Measurements from ENCODE around the gene KCNAB1. TPM values are rescaled to one million over a fixed set of nuclear protein-coding genes. Genes with fewer than 3 reads are reported as not detected.

The KCNAB1 gene
- total RNA-seq, 1 experiment from 2014 or later, result not detected

GRCh38 chr3:156518726-156519125, 398.3 kb downstream of the KCNAB1 start:
- TF ChIP-seq EZH2 (IDR thresholded peaks at IDR 0.05; ENCODE audit: low read length, unreplicated experiment), result no peak
- TF ChIP-seq, protein P1, sequence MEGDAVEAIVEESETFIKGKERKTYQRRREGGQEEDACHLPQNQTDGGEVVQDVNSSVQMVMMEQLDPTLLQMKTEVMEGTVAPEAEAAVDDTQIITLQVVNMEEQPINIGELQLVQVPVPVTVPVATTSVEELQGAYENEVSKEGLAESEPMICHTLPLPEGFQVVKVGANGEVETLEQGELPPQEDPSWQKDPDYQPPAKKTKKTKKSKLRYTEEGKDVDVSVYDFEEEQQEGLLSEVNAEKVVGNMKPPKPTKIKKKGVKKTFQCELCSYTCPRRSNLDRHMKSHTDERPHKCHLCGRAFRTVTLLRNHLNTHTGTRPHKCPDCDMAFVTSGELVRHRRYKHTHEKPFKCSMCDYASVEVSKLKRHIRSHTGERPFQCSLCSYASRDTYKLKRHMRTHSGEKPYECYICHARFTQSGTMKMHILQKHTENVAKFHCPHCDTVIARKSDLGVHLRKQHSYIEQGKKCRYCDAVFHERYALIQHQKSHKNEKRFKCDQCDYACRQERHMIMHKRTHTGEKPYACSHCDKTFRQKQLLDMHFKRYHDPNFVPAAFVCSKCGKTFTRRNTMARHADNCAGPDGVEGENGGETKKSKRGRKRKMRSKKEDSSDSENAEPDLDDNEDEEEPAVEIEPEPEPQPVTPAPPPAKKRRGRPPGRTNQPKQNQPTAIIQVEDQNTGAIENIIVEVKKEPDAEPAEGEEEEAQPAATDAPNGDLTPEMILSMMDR (conservative IDR thresholded peaks at IDR 0.05; ENCODE audit: low read depth, low read length), result no peak
- no peak for TF ChIP-seq EZH2phosphoT487 (IDR thresholded peaks at IDR 0.05; ENCODE audit: borderline replicate concordance, low read length)
- H3K4me1 ChIP-seq (ENCODE audit: insufficient read depth, low read length), result peaks cover 7% of the 10 kb centered on the region
- no peaks in the 10 kb centered on the region; the same call in 1 of the 2 replicates for H3K9me2 ChIP-seq (replicated peaks; ENCODE audit: low read length)
- no TSS peak for BruUV-seq (replicated peaks)
- no peak overlapping the region for H3K4me3 ChIP-seq (ENCODE audit: low read length)
- intact Hi-C loops (cut with micrococcal nuclease), result no loop called here
- H3K36me3 ChIP-seq (ENCODE audit: low read depth, low read length), result no peaks in the 10 kb centered on the region
- no peaks in the 10 kb centered on the region for H3F3A ChIP-seq (ENCODE audit: low read length, unreplicated experiment)
- no peaks in the 10 kb centered on the region for H4K20me1 ChIP-seq (ENCODE audit: low read length)
- ChIA-PET POLR2A (ENCODE audit: unreplicated experiment) (no interaction called here), CTCF (no interaction called here)
- no peak overlapping the region for H3K9ac ChIP-seq (ENCODE audit: low read length)
- no peak for DNase-seq
- H2AFZ ChIP-seq (ENCODE audit: low read length), result no peak overlapping the region
- ATAC-seq, result no peak
- no peaks in the 10 kb centered on the region for H3K27me3 ChIP-seq (ENCODE audit: low read length)
- no peaks in the 10 kb centered on the region for H3K79me2 ChIP-seq (ENCODE audit: low read length)
- H3K27ac ChIP-seq (ENCODE audit: low read length), result no peak overlapping the region
- H3K9me3 ChIP-seq (ENCODE audit: low read length), result no peaks in the 10 kb centered on the region
- H3K4me2 ChIP-seq (ENCODE audit: low read length), result no peak overlapping the region

DNA sequence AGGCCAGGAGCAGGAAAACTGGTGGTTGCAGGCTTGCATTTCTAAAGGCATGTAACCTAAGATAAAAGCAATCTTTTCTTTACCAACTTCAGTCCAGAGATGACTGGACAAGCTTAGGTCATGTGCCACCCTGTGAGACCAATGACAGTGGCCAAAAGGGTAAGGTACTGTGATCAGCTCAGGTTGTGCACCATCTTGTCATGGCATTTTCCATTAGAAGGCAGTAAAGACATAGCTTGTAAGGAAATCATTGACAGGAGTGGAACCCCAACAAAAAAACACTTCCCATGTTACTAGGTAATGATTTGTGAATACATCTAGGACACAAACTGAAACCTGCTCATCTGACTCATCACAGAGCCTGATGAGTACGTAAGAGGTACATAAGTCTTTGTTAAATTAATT, 399.4 kb downstream of the KCNAB1 start:
- CTCF ChIA-PET, result no interaction called here
- H3K27me3 ChIP-seq (ENCODE audit: low read length), result no peaks in the 10 kb centered on the region
- H3F3A ChIP-seq (ENCODE audit: low read length, unreplicated experiment), result no peaks in the 10 kb centered on the region
- H3K9ac ChIP-seq (ENCODE audit: low read length), result no peak overlapping the region
- no peaks in the 10 kb centered on the region for H3K9me3 ChIP-seq (ENCODE audit: low read length)
- ATAC-seq (no peak), DNase-seq (no peak)
- H3K36me3 ChIP-seq (ENCODE audit: low read depth, low read length), result no peaks in the 10 kb centered on the region
- H3K4me2 ChIP-seq (ENCODE audit: low read length), result no peak overlapping the region
- BruUV-seq (replicated peaks), result no TSS peak
- no peak overlapping the region for H3K27ac ChIP-seq (ENCODE audit: low read length)
- no peaks in the 10 kb centered on the region; the same call in 1 of the 2 replicates for H3K9me2 ChIP-seq (replicated peaks; ENCODE audit: low read length)
- no peak overlapping the region for H2AFZ ChIP-seq (ENCODE audit: low read length)
- no peaks in the 10 kb centered on the region for H4K20me1 ChIP-seq (ENCODE audit: low read length)
- intact Hi-C loops (cut with micrococcal nuclease), result no loop called here
- H3K4me1 ChIP-seq (ENCODE audit: insufficient read depth, low read length), result no peaks in the 10 kb centered on the region
- no peak overlapping the region for H3K4me3 ChIP-seq (ENCODE audit: low read length)
- TF ChIP-seq EZH2 (IDR thresholded peaks at IDR 0.05; ENCODE audit: low read length, unreplicated experiment) (no peak), EZH2phosphoT487 (IDR thresholded peaks at IDR 0.05; ENCODE audit: borderline replicate concordance, low read length) (no peak)
- TF ChIP-seq, protein P1 (conservative IDR thresholded peaks at IDR 0.05; ENCODE audit: low read depth, low read length), result no peak
- H3K79me2 ChIP-seq (ENCODE audit: low read length), result no peaks in the 10 kb centered on the region
- POLR2A ChIA-PET (ENCODE audit: unreplicated experiment), result no interaction called here

- intact Hi-C loops (cut with micrococcal nuclease), result no loop called here
- ChIA-PET POLR2A (ENCODE audit: unreplicated experiment) (no interaction called here), CTCF (no interaction called here)
- no peaks in the 10 kb centered on the region for H3K36me3 ChIP-seq (ENCODE audit: low read depth, low read length)
- H3K27me3 ChIP-seq (ENCODE audit: low read length), result no peaks in the 10 kb centered on the region
- H3K4me1 ChIP-seq (ENCODE audit: insufficient read depth, low read length), result peaks cover 5% of the 10 kb centered on the region; the same call in 1 of the 2 replicates
- no peaks in the 10 kb centered on the region for H3F3A ChIP-seq (ENCODE audit: low read length, unreplicated experiment)
- H2AFZ ChIP-seq (ENCODE audit: low read length), result no peak overlapping the region
- ATAC-seq (no peak), DNase-seq (no peak)
- H3K27ac ChIP-seq (ENCODE audit: low read length), result no peak overlapping the region
- no peaks in the 10 kb centered on the region for H3K9me3 ChIP-seq (ENCODE audit: low read length)
- no peaks in the 10 kb centered on the region for H4K20me1 ChIP-seq (ENCODE audit: low read length)
- BruUV-seq (replicated peaks), result no TSS peak
- H3K9ac ChIP-seq (ENCODE audit: low read length), result no peak overlapping the region
- TF ChIP-seq, protein P1 (conservative IDR thresholded peaks at IDR 0.05; ENCODE audit: low read depth, low read length), result no peak
- no peak for TF ChIP-seq EZH2 (IDR thresholded peaks at IDR 0.05; ENCODE audit: low read length, unreplicated experiment)
- no peak for TF ChIP-seq EZH2phosphoT487 (IDR thresholded peaks at IDR 0.05; ENCODE audit: borderline replicate concordance, low read length)
- H3K4me3 ChIP-seq (ENCODE audit: low read length), result no peak overlapping the region
- H3K9me2 ChIP-seq (replicated peaks; ENCODE audit: low read length), result no peaks in the 10 kb centered on the region; the same call in 1 of the 2 replicates
- no peak overlapping the region for H3K4me2 ChIP-seq (ENCODE audit: low read length)
- H3K79me2 ChIP-seq (ENCODE audit: low read length), result no peaks in the 10 kb centered on the region
These were observed 402.3 kb downstream of the KCNAB1 start for GRCh38 chr3:156522673-156523072.

Measured in PC-3 (cell line).